GM18520 (cell line): ENCODE results near the gene RIMBP2.

Experiments used
- ATAC-seq: cut with Tn5 transposase; IDR thresholded peaks from one replicate; pipeline ENCODE4 v1.9.1; 2021; ENCODE audit not compliant: unreplicated experiment

Gene RIMBP2

DNA sequence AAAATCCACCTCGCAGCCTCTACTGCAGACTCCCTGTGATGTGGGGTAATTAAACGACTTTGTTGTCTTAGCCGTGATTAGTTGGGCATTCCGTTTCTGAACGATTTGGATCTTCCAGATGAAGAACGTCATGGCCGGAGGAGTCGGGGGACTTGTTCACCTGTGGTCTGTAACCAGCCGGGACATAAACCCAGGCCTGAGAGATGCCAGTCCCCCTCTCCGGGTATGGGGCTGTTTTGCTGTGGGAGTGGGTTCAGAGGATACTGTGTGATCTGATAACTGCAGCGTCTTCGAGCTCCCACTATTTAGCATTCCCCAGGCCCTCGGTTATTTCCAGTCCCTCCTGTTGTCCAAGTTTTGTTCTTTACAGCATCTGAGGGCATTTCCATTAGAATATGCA, 282.3 kb downstream of the RIMBP2 start:
- no peak for ATAC-seq

DNA sequence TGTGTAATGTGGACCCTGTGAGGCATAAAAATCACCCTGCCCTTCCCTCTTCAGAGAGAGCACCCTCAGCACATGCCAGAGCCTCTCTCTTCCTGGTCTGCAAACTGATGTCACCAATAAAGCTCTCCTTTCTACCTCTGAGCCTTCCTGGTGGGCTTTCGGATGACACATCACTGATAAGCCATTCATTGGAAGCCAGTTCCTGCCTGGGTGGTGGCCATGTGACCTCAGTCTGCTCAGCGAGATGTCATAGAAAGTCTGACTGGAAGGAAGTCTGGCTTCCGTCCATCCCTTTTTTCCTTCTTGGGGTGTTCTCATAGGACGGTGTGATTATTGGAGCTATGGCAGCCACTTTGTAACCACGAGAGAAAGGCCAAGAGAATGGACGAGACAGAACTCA, 282.7 kb downstream of the RIMBP2 start:
- no peak for ATAC-seq

DNA sequence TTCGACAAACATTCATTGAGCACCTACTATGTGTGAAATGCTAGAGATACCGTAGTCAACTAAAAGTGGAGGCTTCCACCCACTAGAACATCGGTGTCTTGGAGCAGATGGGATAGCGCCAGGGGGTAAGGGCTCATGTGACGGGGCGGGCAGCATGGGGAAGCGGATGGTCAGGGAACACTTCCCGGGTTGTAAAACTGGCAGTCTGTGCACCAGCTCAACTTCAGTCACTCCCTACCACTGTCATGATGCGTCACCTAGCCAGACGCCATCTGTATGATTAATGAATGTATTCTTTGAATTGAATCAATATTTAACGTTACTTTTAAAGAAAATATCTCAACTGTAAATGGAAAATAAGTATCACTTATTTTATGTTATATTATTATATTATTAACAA, 284.9 kb downstream of the RIMBP2 start:
- ATAC-seq, result no peak

DNA sequence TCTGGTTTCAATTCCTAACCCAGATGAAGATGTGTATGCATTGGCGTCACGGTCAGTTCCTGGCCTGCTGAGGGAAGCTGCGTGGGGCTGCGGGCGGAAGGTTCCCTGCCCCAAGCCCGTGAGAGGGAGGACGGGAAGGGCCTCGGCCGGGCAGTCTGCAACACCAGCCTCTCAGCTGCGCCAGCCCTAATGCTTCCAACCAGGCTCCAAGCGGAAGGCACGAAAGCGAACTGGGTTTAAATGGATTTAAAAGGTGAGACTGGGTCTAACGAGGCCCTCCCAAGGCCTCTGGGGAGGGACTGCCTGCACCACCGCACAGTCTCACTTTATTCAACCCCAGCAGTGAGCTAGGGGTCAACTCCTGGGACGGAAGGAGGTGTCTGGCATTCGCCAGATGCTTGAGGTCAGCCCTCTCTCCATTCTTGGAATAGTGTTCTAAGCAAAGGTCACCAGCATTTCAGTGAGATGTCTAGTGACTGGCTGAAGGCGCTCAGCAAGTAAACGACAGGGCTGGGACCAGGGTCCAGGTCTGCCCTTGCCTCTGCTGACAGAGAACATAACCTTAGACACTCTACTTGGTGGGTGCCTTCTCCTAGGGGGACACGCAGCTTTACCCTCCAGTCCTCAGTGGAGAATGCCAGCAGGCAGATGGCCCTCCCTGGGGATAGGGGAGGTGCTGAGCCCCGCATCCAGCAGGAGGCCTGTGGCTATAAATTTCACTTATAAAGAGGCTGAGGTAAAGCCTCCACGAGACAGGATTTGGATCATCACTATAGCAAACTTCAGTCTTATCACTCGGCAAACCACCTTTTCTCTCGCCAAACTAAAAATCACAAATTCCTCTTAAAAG, 286.2 kb downstream of the RIMBP2 start:
- ATAC-seq, result no peak

DNA sequence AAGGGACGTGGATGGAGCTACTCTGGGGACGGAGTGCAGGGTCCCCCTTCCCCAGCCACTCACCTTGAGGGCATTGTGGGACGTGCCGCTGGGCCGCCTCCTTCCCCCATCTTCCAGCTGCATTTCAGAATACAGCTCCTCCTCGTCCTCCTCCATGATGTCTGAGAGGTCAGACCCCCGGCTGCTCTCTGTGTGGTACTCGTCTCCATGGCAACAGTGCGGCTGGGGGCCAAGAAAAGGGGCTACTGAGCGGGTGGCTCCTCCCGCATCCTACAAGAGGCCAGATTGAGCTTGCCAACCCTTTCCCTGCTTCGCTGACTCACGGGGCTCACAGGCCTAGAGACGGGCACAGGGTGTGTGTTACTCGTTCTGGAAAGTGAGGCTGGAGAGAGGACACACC, 288.0 kb downstream of the RIMBP2 start:
- no peak for ATAC-seq

DNA sequence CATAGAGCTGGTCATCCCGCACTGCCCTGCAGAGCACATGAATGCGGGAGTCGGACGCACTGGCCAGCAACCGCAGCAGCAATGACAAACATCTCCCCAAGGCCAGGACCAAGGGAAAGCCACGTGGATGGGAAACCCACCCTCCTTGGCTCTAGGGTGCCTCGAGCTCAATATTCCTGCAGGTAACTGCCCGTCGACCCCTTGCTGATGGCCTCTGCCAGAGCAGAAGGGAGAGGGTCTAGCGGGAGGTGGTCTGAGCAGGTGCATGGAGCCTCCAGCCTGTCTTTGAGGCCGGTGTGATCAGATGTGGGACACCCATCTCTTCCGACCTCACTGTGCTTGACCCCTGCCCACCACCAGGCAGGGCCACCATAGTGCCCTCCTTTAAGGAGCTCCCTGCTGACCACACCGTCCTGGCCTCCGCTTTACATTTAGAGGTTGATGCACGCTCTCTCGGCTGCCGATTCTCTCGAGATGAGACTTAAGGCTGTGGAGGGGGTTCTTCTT, 288.7 kb downstream of the RIMBP2 start:
- ATAC-seq, result no peak

DNA sequence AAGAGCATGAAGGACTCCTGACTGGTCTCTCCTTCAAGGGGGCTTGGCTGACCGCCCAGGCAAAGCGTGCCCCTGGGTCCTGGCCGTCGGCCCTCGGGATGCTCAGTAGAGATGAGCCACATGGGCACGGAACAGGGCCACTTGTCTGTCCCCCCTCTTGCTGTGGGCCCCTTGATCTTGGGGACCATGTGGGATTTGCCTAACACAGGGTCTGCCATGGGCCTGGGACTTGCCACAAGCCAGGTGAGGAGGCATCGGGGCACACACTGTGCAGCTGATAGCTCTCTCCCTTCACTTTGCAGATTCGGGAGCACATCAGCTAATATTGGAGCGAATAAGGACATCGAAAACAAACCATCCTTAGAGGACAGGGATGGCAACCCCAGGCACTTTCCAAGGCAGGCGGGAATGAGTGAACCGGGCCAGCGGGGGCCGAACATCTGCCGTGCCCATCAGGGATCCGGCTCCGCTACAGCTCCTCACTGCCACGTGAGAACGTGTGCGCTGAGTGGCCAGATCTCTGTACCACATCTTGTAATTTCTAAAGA, 290.3 kb downstream of the RIMBP2 start:
- ATAC-seq, result no peak

DNA sequence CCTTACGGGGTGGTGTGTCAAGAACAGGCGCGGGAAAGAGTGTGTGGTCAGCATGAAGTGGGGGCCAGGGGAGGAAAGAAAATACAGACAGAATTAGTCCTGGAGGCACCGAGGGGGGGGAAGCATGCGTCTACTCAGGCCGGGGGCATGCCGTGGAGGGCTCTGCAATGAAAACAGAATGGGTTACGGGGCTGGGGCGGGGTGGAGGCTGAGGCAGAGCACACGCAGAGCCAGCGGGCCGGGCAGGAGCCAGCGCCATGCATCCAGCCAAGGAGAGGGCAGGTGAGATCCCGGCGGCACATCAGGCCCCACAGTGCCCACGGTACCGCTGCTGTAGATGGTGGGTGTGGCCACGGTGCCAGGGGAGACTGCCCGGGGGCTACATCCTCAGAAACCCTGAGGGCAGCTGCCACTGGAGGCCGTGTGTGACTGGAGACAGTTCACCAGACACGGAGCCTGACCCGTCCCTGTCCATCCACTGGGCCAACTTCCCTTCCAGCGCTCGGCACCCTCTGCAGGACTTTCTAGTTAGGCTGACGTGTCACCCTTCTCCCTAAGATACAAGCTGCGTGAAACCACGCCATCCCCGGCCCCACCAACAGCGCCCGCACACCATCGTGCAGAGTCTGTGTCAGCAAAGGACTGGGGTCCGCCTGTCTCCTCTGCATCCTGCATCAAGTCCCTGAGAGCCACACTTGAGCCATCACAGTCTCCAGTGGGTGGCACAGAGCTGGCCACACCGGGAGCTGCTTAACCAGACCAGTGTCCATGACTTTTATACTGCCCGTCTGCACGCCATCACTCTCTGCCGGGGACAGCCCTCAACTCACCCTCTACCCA, 291.0 kb downstream of the RIMBP2 start:
- no peak for ATAC-seq

DNA sequence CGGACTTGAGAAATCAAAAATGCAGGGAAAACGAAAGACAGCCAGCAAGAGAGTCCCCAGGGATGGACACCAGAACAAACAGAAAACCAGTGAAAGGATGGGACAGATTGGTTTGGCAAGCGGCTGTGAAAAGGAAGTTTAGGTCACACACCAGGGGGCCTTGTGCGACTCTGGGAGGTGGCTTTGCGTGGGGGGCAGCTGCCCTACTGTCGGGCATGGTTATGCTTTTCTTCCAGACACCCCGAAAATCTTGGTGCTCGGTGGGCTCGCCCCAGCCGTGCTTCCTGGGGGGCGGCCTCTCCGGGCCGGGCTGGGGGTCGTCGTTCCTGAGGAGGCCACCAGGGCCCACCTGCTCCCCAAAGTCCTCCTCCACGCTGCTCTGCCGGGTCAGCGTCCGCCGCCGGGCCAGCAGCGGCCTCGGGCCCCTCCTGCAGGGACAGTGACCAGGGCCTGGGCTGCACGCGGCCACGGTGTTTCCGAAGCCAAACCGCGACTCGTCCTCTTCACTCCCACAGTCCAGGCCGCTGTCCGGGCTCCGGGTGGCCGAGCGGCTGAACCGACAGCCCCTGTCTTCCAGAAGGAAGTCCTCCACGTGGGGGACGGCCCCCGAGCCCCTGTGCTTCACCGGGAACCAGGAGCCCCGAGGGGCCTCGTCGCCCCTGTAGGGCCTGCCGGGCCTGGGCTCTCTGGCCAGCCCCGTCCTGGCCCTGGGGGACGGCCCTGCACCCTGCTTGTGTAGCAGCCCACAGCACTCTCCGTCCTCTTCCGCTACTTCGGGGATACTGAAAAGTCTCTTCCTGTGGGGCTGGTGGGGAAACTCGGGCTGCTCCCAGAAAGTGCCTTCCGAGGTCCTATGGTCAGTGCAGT, 291.9 kb downstream of the RIMBP2 start:
- no peak for ATAC-seq

DNA sequence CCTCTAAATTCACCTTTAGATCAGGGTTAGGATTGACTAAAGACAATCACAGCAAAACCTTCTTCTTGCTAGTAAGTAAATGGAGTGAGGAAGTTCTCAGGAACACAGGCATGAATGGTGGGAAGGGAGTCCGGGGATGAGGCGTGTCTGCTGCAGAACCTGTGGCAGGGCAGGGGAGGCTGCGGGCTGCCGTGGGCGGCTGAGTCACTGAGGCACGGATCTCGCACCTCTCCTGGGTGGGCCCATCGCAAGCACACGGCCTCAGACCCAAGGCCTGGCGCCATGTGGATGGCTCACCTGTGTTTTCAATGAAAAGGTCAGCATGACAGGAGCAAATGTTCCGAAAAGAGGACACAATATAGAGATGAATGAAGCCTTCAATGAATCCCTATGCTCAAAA, 293.0 kb downstream of the RIMBP2 start:
- no peak for ATAC-seq

DNA sequence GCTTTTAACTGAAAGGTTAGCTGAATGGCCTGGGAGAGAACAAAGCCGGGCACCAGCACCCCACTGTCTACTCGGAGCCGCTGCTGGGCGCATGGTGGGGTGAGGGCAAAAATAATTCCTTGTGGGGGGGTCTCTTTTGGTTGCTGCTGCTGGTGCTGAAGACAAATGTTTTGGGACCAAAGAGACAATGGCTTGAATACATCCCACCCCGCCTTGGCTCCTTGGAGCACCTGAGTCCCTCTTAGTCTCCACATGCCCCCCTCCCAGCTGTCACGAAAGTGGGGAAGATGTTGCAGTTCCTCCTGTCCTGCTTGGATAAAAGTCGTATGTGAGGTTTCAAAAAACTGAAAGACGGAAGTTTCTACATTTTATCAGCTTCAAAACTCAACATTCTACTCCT, 293.4 kb downstream of the RIMBP2 start:
- ATAC-seq, result no peak

DNA sequence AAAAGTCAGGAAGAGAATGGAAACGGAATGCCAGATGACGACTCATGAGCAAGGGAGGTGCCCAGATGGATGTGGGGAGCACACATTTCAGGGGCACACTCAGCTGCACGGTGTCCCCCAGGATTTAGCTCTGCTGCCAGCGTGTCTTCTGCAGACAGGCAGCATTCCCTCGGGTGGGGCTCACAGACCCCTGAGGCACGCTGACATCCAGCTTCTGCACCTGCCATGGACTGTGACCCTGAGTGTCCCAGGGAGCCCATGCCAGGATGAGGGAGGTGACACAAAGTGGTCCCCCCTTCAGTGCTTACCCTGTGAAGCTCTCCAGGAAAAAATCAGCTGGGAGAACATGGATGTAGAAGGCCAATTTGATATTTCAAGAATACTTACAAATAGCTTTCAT, 294.2 kb downstream of the RIMBP2 start:
- ATAC-seq, result no peak

DNA sequence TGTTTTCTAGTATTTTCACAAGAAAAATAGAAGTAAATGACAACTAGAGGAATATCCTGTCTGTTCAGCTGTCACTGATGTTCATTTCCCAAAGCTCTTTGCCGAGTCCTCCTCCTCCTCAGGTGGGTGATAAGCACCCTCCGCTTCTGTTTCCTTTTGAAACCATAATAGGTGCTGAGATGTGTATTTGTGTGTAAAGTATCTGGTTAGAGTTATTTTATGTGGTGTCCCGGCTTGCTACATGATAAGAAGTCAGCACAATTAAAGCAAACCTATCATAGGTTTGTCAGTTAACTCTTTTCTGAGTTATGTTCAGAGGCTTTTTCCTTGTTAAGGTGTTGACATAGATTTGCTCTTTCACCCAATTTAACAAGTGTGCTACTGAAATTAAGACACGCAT, 296.0 kb downstream of the RIMBP2 start:
- ATAC-seq, result no peak

DNA sequence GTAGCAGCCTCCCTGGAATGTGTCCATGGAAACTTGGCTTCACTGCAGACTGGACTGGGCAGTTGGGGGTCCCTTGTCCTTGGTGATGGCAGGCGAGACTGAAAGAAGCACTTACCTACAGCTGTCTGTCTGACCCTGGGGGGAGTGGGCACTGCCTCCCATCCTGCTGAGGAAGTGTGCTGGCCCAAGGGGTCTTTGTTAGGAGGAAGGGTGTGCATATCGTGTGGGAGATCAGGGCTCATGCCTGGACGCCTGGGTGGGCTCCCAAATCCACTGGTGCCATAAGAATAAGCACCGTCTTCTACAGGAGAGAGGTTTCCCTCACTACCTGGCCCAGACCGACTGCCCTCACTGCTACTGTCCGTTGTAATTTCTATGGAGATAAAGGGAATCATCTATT, 297.0 kb downstream of the RIMBP2 start:
- ATAC-seq, result no peak

DNA sequence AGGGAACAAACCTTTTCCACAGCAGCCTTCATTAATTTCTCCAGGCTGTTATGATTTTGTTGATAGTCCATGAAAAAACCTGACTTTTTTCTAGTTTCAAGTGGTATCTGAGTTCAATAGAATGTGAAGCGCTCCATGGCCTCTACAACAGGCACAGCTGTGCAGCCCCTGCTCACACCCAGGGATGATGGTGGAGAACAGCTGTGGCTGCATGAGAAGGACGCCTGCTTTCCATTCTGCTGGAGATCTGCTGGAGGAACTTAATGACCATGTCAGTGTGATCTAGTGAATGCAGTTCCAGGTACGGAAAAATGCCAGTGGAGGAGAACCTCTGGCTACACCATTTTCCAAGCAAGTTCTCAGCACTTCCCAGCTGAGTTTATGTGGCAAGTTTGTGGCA, 297.8 kb downstream of the RIMBP2 start:
- no peak for ATAC-seq

DNA sequence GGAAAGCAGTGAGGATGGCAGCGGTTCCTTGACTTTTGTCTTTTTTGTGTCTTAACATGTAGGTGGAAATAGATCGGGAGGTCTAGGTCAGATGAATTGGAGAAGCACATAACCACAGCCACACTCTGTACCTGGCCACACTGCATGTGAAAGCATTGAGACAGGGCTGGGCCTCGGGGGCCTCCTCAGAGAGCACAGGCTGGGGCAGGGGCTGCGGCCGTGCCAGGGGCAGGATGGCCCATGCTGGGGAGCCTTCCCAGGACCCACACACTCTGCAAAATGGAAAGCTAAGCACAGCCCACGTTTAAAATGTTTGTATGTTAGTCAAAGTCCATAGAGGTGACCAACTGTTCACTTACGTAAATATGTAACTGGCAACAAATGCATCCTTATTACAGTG, 301.7 kb downstream of the RIMBP2 start:
- ATAC-seq, result no peak

DNA sequence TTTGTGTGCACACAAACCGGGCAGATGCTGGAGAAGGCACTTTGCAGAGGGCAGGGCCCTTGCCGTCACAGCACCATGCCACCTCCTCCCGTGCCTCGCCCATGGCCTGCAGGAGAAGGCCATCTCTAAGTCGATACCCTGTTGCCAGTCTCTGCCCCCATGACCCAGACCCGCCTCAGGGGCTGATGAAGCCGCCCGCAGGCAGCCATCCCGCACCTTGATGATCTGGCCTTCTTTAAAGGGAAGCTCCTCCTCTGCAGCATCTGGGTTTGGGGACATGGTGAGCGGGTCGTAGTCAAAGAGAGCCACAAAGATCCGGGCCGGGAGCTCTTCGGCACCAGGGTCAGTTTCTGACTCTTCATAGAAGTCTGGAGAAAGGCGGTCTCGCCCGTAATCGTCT, 302.2 kb downstream of the RIMBP2 start:
- ATAC-seq, result no peak

DNA sequence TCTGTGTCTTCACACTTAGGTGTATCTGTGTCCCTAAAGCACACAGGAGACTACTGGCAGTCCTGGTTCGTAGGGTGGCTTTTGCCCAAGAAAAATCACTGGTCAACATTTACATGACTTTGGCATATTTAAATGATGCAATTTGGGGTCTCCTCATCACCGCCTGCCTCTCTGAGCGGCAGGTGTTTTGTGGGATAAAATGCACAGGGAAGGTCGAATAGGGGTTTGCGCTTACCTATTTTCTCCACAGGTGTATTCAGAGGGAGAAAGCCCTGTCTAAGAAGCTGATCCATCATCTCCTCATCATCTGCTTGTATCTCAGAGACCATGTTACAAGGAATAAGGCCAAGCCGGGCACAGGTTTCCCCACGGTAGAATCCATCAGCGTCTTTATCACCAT, 303.7 kb downstream of the RIMBP2 start:
- ATAC-seq, result no peak

DNA sequence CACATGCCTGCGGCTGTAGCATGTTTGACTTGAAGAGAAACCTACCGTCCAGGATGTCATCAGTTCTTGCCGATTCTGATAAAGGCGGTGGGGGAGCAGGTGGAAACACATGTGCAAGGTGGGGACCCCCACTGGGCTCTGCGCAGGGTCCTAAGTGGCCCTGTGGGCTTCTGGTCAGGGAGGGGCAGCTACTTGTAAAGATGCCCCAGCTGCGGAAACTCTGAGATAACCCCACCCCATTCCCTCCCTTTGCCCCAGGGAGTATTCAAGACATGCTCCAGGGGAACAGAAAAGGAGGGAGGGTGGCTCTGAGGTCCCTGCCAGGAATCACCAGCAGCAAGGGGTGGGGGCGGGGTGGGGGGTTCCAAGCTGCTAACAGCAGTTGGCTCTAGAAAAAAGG, 310.8 kb downstream of the RIMBP2 start:
- no peak for ATAC-seq

DNA sequence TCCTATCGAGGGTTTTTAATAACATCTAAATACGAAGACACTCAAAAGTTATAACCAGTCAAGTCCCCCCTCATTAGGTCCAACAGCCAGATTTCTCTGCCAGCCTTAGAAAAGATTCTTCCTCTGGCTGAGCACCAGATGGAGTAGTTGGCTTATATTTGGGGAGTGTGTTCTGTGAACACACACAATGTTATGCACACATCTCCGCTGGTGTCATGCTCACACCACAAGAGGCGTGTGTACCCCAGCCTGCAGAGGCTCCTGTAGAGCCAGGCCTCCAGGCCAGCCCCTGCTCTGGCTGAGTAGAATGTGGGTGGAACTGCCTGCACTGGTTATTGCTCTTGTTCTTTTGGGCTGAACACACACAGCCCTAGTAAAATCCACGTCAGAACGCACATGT, 314.4 kb downstream of the RIMBP2 start:
- ATAC-seq, result no peak
